Heart left ventricle (tissue), 16 donors: ENCODE data around the gene ARHGEF12. TPM values are rescaled to one million over a fixed set of nuclear protein-coding genes. Genes with fewer than 3 reads are reported as not detected.

Source experiments
- ATAC-seq, 4 donors: fragments of 200-7000 bp; cut with Tn5 transposase; one replicate each; pipeline ENCODE4 v1.9.1; 2020 to 2022; ENCODE audit warnings: moderate library complexity in 4 of 4, mild to moderate bottlenecking in 3 of 4, moderate number of reproducible peaks in 1 of 4
- DNase-seq, 5 donors: peaks; one replicate each; pipeline ENCODE4 v3.0.0-alpha.2; 2020
- H3K27ac ChIP-seq, 12 donors: fragments of 200-600 bp; sonication (generic) in 4 of 12; one replicate each; pipeline versions ENCODE4 v1.5.0 to v1.8.0; 2016 to 2022; ENCODE audit warnings: mild to moderate bottlenecking in 2 of 12
- H3K27me3 ChIP-seq, 9 donors: fragments of 200-600 bp; sonication (generic) in 2 of 9; one replicate each; pipeline versions ENCODE4 v1.5.1 to v1.8.0; 2016 to 2022; ENCODE audit warnings: mild to moderate bottlenecking in 3 of 9
- H3K36me3 ChIP-seq, 9 donors: fragments of 200-600 bp; sonication (generic) in 2 of 9; one replicate each; pipeline versions ENCODE4 v1.5.0 to v1.8.0; 2018 to 2022; ENCODE audit warnings: mild to moderate bottlenecking in 2 of 9
- H3K4me1 ChIP-seq, 12 donors: fragments of 200-600 bp; sonication (generic) in 4 of 12; one replicate each; pipeline versions ENCODE4 v1.5.0 to v1.8.0; 2016 to 2022; ENCODE audit warnings: mild to moderate bottlenecking in 3 of 12
- H3K4me3 ChIP-seq, 12 donors: fragments of 200-600 bp; sonication (generic) in 4 of 12; one replicate each; pipeline versions ENCODE4 v1.5.0 to v1.8.0; 2017 to 2022; ENCODE audit warnings: mild to moderate bottlenecking in 9 of 12, moderate library complexity in 4 of 12
- H3K9me3 ChIP-seq, 12 donors: fragments of 200-600 bp; sonication (generic) in 4 of 12; one replicate each; pipeline versions ENCODE4 v1.5.0 to v1.8.0; 2016 to 2022; ENCODE audit warnings: mild to moderate bottlenecking in 1 of 12
- CTCF ChIP-seq, 12 donors: fragments of 200-600 bp; sonication (generic) in 4 of 12; IDR thresholded peaks; one replicate each; pipeline versions ENCODE4 v1.5.0 to v1.8.0; 2018 to 2022; ENCODE audit warnings: antibody characterized with exemption in 12 of 12, mild to moderate bottlenecking in 5 of 12
- POLR2A ChIP-seq, 2 donors: fragments of 450-650 bp; IDR thresholded peaks; one replicate each; pipeline ENCODE4 v1.6.1; 2017; ENCODE audit warnings: antibody characterized with exemption in 2 of 2, mild to moderate bottlenecking in 2 of 2, moderate library complexity in 2 of 2
- WGBS, 4 donors: extraction: QIAGEN DNeasy Blood & Tissue Kit in 2 of 4; methylation state at CpG; one replicate each; pipeline versions ENCODE4 v1.1.5 to v1.1.7; 2013 to 2018; 5-methylcytosine and 5-hydroxymethylcytosine counted together
- intact Hi-C, 10 donors: fragments of 100-400 bp; cut with DNase I; formaldehyde crosslinking; loops; one replicate each; pipeline versions ENCODE4 v1.11.1 to v1.14.2; 2022
- polyA plus RNA-seq, 2 donors: library from polyadenylated mRNA; stranded (reverse); fragments of 200-250 nt; gene quantifications; one replicate each; pipeline ENCODE4 v1.2.3, GENCODE V29; 2013
- total RNA-seq, 9 donors: library from RNA; depleted of rRNA in 2 of 9; stranded (reverse); fragments of >200 nt in 2 of 9; fragmentation: NEBNext Ultra II Directional in 3 of 9; extraction: Animal tissue kit (Norgen Biotek cat#: 25700) in 3 of 9; gene quantifications; one replicate each; pipeline versions ENCODE4 v1.1.0 to v1.2.4, GENCODE V29; 2016 to 2023
- donor health status: ischemic (EF 13 %, LVEDD 7.1; RV severe dilation, severe dysfunction).
- donor health status: healthy with polysubstance abuse.
- donor health status: DM: no; HTN: yes; CAD: no.
- donor health status: DM: no; HTN: no; CAD: no.
- donor health status: ischemic (EF 25% LVEDD 6.9; RV normal size, moderate dysfunction).
- donor health status: ischemic (EF 25% LVEDD 5.7; RV mildly dilated, moderate dysfunction).
- donor health status: healthy.
- donor health status: DM: yes; HTN: yes; CAD: no.
- donor health status: ischemic (EF 35%, LVEDD 5.7; RV mildly dilated, moderate dysfunction).
- donor health status: nonischemic (EF 11% LVEDD 7.7; RV severe dilation, severe dysfunction).
- donor health status: DM: yes; HTN: yes; CAD: no.
- donor health status: PGD.
- donor health status: ischemic (EF 29% LVEDD 5.4; RV normal size, mild dysfunction).
- donor health status: nonischemic (EF 23%, LVEDD 6.1; RV moderate dilation, normal function).

The ARHGEF12 gene
- total and polyA plus RNA-seq, 11 donors, result 22.0 to 140 (median 112) TPM

GRCh38 chr11:120420572-120420971, 84.4 kb downstream of the ARHGEF12 start:
- H3K9me3 ChIP-seq, result no peaks in the 10 kb centered on the region
- ATAC-seq (no peak), DNase-seq (no peak)
- H3K36me3 ChIP-seq, result peaks cover 0 to 88% (median 19%) of the 10 kb centered on the region in 9 donors
- no peak overlapping the region for H3K4me3 ChIP-seq
- no peaks in the 10 kb centered on the region for H3K27me3 ChIP-seq
- no peak overlapping the region for H3K27ac ChIP-seq
- peaks cover 0 to 7% (median 0%) of the 10 kb centered on the region in 12 donors for H3K4me1 ChIP-seq
- WGBS, 4 donors, result 92 to 97% (median 94%) methylated on average over 4 of the region's 4 CpGs
- TF ChIP-seq CTCF (IDR thresholded peaks at IDR 0.05), result no peak
- TF ChIP-seq POLR2A (IDR thresholded peaks at IDR 0.05), result no peak
- intact Hi-C loops, result no loop called here

GRCh38 chr11:120424185-120424969, 88.2 kb downstream of the ARHGEF12 start:
- Histone ChIP-seq H3K4me3 (no peak overlapping the region), H3K27me3 (no peaks in the 10 kb centered on the region), H3K27ac (no peak overlapping the region), H3K36me3 (peaks cover 0 to 92% (median 22%) of the 10 kb centered on the region in 9 donors), H3K9me3 (no peaks in the 10 kb centered on the region), H3K4me1 (peaks cover 0 to 7% (median 0%) of the 10 kb centered on the region in 12 donors)
- ATAC-seq (no peak), DNase-seq (no peak)
- intact Hi-C loops, result no loop called here
- TF ChIP-seq POLR2A (IDR thresholded peaks at IDR 0.05) (no peak), CTCF (IDR thresholded peaks at IDR 0.05) (no peak)
- 83 to 94% (median 89%) methylated on average over 3 of the region's 3 CpGs for WGBS, 4 donors

GRCh38 chr11:120424970-120425332, 88.7 kb downstream of the ARHGEF12 start:
- intact Hi-C loops, result loop anchor here in 1 of 10 donors (5.0 kb wide), 1 partner anchor 88 kb away; the partner anchor contains the start of gene ARHGEF12
- Histone ChIP-seq H3K4me1 (peaks cover 0 to 7% (median 0%) of the 10 kb centered on the region in 12 donors), H3K4me3 (no peak overlapping the region), H3K36me3 (peaks cover 0 to 94% (median 27%) of the 10 kb centered on the region in 9 donors), H3K27ac (no peak overlapping the region), H3K9me3 (no peaks in the 10 kb centered on the region), H3K27me3 (no peaks in the 10 kb centered on the region)
- DNase-seq (no peak), ATAC-seq (no peak)
- 79 to 90% (median 84%) methylated on average over 3 of the region's 3 CpGs for WGBS, 4 donors
- TF ChIP-seq CTCF (IDR thresholded peaks at IDR 0.05) (no peak), POLR2A (IDR thresholded peaks at IDR 0.05) (no peak)

- H3K4me3 ChIP-seq, result no peak overlapping the region
- no peak for DNase-seq
- no peaks in the 10 kb centered on the region for H3K27me3 ChIP-seq
- peaks cover 0 to 94% (median 27%) of the 10 kb centered on the region in 9 donors for H3K36me3 ChIP-seq
- peaks cover 0 to 7% (median 0%) of the 10 kb centered on the region in 12 donors for H3K4me1 ChIP-seq
- WGBS, 4 donors, result 74 to 79% (median 77%) methylated on average over 3 of the region's 3 CpGs
- H3K9me3 ChIP-seq, result no peaks in the 10 kb centered on the region
- intact Hi-C loops, result loop anchor here in 1 of 10 donors (5.0 kb wide), 1 partner anchor 88 kb away; the partner anchor contains the start of gene ARHGEF12
- no peak for TF ChIP-seq CTCF (IDR thresholded peaks at IDR 0.05)
- TF ChIP-seq POLR2A (IDR thresholded peaks at IDR 0.05), result no peak
- no peak for ATAC-seq
- no peak overlapping the region for H3K27ac ChIP-seq
Observed at GRCh38 chr11:120425527-120425926, 89.3 kb downstream of the ARHGEF12 start.
